CD4-positive, alpha-beta T cell treated with Interleukin-10 for 1 hour (primary cell): ENCODE measurements around the gene PRMT1.
"Not testable (repeated sequence)": the region's sequence is repeated elsewhere in the genome, so short reads cannot be mapped to it uniquely, and the experiment has no call there.

Source experiments
- DNase-seq: peaks from one replicate; pipeline ENCODE4 v3.0.0-alpha.2; 2020

Gene PRMT1

DNA sequence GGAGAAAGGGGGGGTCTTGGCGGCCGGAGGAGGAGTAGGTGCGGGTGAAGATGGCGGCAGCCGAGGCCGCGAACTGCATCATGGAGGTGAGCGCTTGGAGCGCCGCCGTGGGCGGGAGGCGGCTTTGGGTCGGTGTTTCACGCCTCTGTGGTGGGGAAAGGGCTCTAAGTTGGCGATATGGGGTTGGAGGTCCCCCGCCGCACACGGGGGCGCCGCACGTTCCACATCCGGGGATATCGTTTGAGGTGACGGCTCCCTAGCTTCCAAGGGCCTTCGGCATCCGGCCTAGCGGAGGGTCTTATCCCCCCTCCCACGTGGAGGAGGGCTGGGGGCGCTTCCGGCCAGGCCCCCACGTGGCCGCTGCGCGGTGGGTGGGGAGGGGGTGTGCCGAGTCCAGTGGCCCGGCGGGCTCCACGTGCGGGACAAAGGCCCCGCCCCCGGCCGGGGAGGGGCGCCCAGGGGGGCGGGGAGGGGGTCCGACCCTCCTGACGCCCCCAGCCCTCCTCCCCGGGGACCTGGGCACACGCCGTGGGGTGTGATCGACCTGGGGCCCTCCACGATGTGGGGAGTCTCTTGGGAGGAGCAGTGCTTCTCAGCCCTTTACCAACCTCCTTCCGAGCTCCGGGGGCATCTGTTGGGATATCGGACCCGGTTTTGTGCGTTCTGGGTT is at the start of gene PRMT1:
Gene PRMT1 (plus strand): TSS at position 41 of the 670 bp plus-strand sequence. CDS start 10 bp downstream, at position 51.
- peak; percentile 56 for DNase-seq

DNA sequence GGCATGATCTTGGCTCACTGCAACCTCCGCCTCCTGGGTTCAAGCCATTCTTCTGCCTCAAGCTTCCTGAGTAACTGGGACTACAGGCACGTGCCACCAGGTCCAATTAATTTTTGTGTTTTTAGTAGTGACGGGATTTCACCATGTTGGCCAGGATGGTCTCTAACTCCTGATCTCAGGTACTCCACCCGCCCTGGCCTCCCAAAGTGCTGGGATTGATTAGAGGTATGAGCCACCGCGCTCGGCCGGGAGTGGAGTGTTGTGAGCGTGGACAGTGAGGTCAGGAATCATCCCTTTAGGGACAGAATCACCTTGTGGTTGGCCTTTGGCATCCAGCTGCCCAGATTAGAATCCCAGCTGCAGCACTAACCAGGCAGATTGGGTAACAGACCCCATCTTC is 47.4 kb upstream of the PRMT1 start:
- DNase-seq: no peak

DNA sequence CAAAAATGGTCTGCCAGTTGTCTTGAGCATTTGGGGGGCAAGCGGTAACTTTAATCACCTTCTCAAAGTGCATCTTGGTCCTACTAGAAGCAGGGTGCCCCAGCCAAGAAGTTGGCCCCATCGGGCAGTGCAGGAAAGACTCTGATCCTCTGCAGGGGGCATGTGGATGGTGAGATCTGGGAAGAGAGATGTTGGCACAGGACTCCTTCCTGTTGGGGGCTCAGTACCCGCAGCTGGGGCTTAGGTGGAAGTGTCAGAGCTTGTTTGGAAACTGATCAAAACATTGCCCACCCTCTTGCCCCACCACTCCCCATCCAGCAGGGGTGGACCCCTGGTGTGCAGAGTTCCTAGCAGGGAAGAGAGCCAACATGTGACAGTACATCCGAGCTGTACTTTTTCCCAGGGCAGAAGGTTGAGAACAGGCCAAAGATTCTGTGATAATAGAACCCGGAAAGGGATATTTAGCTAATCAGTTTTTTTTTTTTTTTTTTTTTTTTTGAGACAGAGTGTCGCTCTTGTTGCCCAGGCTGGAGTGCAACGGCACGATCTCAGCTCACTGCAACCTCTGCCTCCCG is 46.0 kb upstream of the PRMT1 start:
- no peak for DNase-seq

- DNase-seq: no peak
Observed at GRCh38 chr19:49631610-49632192, 45.4 kb upstream of the PRMT1 start.

GRCh38 chr19:49632576-49632975 is 44.5 kb upstream of the PRMT1 start:
- DNase-seq: no peak

- DNase-seq: not testable (repeated sequence)
Observed at GRCh38 chr19:49633273-49633672, 43.8 kb upstream of the PRMT1 start.

DNA sequence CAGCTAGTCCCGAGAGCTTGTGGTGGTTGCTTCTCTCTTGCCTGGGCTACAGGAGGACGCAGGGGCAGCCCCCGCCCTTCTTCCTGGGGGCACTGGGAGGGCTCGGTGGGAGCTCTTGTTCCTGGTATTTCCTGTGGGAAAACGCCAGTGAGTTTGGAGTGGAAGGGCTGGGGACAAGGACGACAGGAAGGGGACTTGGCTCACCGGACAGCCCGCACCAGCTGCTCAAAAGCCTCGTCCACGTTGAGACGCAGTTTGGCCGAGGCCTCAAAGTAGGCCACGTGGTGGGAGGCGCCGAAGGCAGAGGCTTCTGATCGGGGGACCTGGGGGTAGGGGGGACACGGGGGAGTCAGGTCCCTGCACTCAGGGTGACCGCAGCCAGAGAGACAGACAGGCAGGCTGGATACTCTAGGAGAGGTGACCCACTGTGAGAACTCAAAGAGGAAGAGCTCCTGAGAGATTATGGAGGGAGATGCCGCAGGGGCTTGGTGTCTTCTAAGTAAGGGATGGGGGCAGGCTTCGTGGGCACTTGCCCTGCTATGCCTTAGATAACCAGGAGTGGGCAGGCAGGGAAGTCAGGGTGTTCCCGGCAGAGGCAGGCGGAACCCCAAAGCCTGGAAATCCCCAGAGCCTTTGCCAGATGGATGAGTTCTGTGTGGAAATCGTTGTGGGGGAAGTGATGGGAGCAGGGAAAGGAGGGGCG is 41.4 kb upstream of the PRMT1 start:
- no peak for DNase-seq

DNA sequence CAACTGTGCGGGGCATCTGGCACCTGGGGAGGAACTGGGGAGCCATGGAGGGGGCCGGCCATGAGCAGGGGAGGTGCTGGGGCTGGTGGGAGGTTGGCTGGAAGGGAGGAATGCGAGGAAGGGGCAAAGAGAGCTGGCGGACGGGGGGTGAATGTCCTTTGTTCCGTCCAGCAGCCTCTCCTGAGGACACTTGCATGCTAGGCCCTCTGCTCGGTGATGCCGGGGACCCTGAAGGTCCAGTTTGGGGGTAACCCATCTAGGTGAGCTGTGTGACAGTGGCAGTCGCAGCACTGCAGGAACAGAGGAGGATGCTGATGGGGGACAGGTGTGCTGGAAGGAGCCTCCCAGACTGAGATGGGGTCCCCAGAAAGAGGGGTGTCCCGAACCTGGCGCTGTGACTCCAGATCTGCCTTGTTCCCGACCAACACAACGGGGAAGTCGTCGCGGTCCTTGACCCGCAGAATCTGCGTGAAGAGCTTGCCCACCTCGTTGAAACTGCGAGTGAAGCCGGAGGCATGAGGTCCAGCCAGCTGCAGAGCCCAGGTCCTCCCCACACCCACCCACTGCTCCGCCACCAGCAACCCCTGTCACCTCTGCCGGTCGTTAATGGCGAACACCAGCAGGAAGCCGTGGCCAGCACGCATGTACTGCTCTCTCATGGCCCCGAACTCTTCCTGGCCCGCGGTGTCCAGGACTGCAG is 40.7 kb upstream of the PRMT1 start:
- DNase-seq: no peak

DNA sequence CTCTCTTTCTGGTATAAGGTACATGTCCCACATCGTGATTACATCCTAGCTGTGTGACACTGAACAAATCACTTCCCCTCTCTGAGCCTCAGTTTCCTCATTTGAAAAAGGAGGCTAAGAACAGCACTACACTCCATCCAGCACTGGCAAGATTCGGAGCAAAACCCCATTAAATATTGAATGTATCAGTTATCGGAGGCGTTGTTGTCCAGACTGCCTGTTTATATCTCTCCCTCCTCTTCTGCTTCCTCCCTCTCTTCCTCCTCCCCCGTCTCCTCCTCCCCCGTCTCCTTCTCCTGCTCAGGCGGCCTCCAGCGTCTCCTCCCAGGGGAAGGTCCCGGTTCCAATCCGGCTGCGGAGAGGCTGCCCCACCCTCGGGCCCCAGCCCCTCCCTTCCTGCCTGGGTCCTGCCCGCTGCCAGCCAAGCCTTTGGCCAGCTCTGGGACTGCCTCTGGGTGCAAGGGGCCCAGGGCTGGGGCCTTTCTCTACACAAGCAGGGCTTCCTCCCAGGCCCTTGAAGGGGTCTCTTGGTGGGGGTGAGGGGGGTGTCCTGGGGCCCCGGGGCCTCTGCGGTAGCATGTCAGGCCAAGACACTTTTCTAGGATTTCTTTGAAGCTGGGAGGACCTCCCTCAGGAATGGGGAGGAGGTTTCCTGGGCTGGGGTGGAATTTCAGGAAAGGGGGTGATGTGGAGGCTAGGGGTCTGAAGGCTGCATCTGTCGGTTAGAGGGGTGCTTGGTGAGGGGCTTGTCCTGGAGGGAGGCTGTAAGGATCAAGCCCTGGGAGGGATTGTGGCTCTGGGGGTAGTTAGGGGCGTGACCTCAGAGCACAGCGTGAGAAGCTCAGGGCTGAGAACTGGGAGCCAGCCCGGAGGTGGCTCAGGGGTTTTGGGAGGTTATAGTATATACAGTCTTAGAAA is 39.0 kb upstream of the PRMT1 start:
- DNase-seq: no peak

GRCh38 chr19:49639401-49640112 is 37.5 kb upstream of the PRMT1 start:
- peak; percentile 13 for DNase-seq

GRCh38 chr19:49640113-49640898 is 36.8 kb upstream of the PRMT1 start, which contains the start of gene RRAS:
RRAS (minus strand) TSS chr19:49640143; CDS start chr19:49640098, 45 bp downstream.
- peak; percentile 100 for DNase-seq

DNA sequence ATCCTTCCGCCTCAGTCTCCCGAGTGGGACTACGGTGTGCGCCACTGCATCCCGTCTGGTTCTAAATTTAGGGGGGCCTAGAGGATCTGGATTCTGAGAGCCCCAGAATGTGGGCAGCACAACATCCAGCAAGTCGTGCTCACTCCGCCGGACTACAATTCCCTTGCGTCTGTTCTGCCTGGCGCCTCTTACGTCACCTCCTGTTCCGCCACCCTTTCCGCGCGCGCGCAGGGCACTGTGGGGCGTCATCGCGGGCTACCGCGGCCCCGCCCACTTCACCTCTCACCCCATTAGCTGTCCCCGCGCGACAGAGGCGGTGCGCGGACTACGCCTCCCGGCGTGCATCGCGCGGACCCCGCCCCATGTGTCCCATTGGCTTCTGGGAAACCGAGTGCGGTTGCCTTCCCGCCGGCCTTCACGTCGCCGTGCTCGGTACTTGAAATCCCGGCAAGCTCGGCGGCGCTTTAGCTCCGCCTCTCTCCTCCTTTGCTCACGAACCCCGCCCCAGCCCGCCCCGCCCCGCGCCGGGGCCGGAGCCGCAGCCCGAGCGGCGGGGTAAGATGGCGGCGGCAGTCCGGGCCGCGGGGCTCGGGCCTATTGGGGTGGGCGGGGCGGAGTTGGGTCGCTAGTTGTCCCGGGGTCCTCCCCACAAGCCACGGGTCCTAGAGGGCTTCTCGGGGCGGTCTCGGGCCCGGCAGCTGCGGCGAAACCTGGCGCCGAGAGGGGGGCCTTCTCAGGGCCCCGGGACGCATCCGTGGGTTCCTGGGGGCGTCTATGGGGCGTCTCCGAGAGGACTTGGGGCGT is 35.2 kb upstream of the PRMT1 start, which contains the start of gene SCAF1:
Gene SCAF1 (plus strand): TSS at position 522 of the 804 bp plus-strand sequence. CDS start 2,818 bp downstream, outside the sequence.
- DNase-seq: peak; percentile 100

- no peak for DNase-seq
Observed at GRCh38 chr19:49642492-49643035, 34.5 kb upstream of the PRMT1 start.

GRCh38 chr19:49643466-49643865 is 33.6 kb upstream of the PRMT1 start:
- no peak for DNase-seq

DNA sequence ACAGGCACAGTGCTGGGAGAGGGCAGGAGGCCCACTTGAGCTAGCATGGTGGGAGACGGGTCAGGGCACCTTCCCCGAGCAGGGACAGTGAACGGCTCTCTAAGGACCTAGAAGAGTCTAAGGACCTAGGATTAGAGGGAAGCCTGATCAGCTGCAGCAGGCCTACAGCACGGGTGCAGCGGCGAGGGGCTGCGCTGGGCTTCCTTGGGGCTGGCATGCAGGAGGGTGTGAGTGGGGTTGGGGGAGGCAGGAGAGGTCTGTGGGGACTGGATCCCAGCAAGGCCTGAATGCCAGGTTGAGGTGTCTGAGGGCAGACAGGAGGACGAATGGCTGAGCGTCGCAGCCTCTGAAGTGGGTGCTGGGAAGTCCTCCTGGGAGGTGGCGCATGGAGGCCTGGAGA is 31.5 kb upstream of the PRMT1 start:
- DNase-seq: no peak

GRCh38 chr19:49645995-49646394 is 31.1 kb upstream of the PRMT1 start:
- no peak for DNase-seq

DNA sequence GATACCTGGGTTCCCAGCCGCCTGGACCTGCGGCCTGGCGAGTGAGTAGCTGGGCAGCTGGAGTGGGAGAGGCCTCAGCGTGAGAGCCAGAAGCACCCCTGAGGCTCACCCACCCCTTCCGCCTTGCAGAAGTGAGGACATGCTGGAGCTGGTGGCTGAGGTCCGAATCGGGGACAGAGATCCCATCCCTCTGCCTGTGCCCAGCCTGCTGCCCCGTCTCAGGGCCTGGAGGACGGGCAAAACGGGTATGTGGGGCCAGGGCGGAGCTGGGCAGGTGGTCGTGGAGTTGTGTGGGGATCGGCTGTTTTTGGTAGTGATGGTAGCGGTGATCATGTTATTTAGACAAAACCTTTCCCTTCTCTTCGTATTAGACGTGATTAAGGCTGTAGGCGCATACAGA is 30.5 kb upstream of the PRMT1 start:
- no peak for DNase-seq

- DNase-seq: no peak
Observed at GRCh38 chr19:49651029-49651819, 25.8 kb upstream of the PRMT1 start.
